Glutamatergic neuron (in vitro differentiated cells): ENCODE data around the gene ZNF580. TPM values are rescaled to one million over a fixed set of nuclear protein-coding genes. Genes with fewer than 3 reads are reported as not detected.

ENCODE experiments used
- DNase-seq: peaks from one replicate; pipeline ENCODE4 v3.0.0; 2022
- H3K27ac Mint-ChIP-seq: one replicate; pipeline ENCODE4 v1.8.0; 2020; ENCODE audit warnings: mild to moderate bottlenecking, mixed read lengths, inconsistent platforms; ENCODE audit not compliant: unreplicated experiment
- H3K27me3 Mint-ChIP-seq: one replicate; pipeline ENCODE4 v1.8.0; 2020; ENCODE audit warnings: mild to moderate bottlenecking, moderate library complexity, mixed read lengths, inconsistent platforms; ENCODE audit not compliant: unreplicated experiment
- H3K36me3 Mint-ChIP-seq: one replicate; pipeline ENCODE4 v1.8.0; 2020; ENCODE audit warnings: mild to moderate bottlenecking, mixed read lengths, inconsistent platforms; ENCODE audit not compliant: unreplicated experiment
- H3K4me1 Mint-ChIP-seq: one replicate; pipeline ENCODE4 v1.8.0; 2020; ENCODE audit warnings: mild to moderate bottlenecking, low read depth, mixed read lengths, inconsistent platforms; ENCODE audit not compliant: unreplicated experiment
- H3K4me3 Mint-ChIP-seq: one replicate; pipeline ENCODE4 v1.8.0; 2020; ENCODE audit warnings: mild to moderate bottlenecking, mixed read lengths, inconsistent platforms; ENCODE audit not compliant: unreplicated experiment
- H3K9me3 Mint-ChIP-seq: one replicate; pipeline ENCODE4 v1.8.0; 2020; ENCODE audit warnings: mild to moderate bottlenecking, moderate library complexity, mixed read lengths, inconsistent platforms; ENCODE audit not compliant: unreplicated experiment
- total RNA-seq: library from RNA; stranded (reverse); fragmentation: NEBNext Ultra II Directional; extraction: Animal tissue kit (Norgen Biotek cat#: 25700); gene quantifications from one replicate; pipeline ENCODE4 v1.2.1, GENCODE V29; 2021; ENCODE audit not compliant: unreplicated experiment
- TF ChIP-seq, protein P1 (sequence below): fragments of 200-600 bp; sonication (generic); IDR thresholded peaks from one replicate; pipeline ENCODE4 v1.5.0; 2021; ENCODE audit not compliant: partially characterized antibody, unreplicated experiment

Gene ZNF580
- total RNA-seq, 1 donor from 2014 or later: 43.6 TPM

DNA sequence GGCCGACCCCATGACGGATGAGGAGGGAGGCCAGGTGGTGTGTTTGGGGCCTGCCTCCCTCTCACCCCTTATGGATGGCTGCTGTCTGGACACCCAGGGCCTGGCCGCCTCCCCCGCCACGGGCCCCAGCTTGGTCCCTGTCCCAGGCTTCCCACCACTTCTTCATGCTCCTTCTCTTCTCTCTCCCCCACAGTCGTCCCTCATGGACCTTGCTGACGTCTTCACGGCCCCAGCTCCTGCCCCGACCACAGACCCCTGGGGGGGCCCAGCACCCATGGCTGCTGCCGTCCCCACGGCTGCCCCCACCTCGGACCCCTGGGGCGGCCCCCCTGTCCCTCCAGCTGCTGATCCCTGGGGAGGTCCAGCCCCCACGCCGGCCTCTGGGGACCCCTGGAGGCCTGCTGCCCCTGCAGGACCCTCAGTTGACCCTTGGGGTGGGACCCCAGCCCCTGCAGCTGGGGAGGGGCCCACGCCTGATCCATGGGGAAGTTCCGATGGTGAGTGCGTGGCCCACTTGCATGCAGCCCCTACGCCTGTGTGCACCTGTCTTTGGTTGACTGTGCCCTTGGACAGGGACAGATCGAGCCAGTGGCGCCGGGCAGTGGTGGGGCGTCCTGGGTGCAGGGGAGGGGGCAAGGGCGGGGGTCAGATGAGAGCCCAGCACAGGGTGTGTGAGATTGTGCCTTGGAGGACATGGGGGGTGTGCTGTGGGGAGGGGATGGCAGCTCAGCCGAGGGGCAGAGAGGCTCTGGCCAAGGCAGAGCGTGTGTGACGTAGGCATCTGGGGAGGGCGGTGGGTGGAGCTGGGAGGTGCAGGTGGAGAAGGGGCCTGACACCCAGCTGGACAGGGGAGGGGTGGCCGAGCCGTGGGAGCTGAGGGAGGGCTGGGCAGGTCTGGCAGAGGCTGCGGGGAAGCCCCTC lies 51.0 kb downstream of the ZNF580 start:
- Mint-ChIP-seq H3K4me3 (no peak overlapping the region), H3K9me3 (peaks cover 4% of the 10 kb centered on the region), H3K27me3 (peaks cover 6% of the 10 kb centered on the region), H3K36me3 (no peaks in the 10 kb centered on the region), H3K27ac (no peak overlapping the region), H3K4me1 (no peaks in the 10 kb centered on the region)
- no peak for DNase-seq
- TF ChIP-seq, protein P1, sequence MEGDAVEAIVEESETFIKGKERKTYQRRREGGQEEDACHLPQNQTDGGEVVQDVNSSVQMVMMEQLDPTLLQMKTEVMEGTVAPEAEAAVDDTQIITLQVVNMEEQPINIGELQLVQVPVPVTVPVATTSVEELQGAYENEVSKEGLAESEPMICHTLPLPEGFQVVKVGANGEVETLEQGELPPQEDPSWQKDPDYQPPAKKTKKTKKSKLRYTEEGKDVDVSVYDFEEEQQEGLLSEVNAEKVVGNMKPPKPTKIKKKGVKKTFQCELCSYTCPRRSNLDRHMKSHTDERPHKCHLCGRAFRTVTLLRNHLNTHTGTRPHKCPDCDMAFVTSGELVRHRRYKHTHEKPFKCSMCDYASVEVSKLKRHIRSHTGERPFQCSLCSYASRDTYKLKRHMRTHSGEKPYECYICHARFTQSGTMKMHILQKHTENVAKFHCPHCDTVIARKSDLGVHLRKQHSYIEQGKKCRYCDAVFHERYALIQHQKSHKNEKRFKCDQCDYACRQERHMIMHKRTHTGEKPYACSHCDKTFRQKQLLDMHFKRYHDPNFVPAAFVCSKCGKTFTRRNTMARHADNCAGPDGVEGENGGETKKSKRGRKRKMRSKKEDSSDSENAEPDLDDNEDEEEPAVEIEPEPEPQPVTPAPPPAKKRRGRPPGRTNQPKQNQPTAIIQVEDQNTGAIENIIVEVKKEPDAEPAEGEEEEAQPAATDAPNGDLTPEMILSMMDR: no peak

DNA sequence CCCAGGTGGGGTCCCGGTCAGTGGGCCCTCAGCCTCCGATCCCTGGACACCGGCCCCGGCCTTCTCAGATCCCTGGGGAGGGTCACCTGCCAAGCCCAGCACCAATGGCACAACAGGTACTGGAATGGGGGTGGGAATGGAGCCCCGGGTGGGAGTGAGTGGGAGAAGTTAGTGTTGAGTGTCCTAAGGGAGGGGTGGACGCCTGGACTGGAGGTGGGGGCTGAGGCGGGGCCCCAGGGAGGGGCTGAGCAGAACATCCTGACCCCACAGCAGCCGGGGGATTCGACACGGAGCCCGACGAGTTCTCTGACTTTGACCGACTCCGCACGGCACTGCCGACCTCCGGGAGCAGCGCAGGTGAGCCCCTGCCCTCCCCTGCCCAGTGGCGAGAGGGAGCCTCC lies 51.9 kb downstream of the ZNF580 start:
- H3K27ac Mint-ChIP-seq: no peak overlapping the region
- H3K9me3 Mint-ChIP-seq: peaks cover 4% of the 10 kb centered on the region
- no peaks in the 10 kb centered on the region for H3K36me3 Mint-ChIP-seq
- TF ChIP-seq, protein P1: no peak
- H3K4me3 Mint-ChIP-seq: no peak overlapping the region
- H3K27me3 Mint-ChIP-seq: peaks cover 8% of the 10 kb centered on the region
- no peak for DNase-seq
- H3K4me1 Mint-ChIP-seq: no peaks in the 10 kb centered on the region

Other genes with a start within 250 kb of the ZNF580 start
- gene UBE2S, start 233.2 kb upstream of the ZNF580 start, total RNA-seq: 235 TPM
- gene SHISA7, start 197.7 kb upstream of the ZNF580 start, total RNA-seq: 3.2 TPM
- gene ISOC2, start 179.4 kb upstream of the ZNF580 start, total RNA-seq: 24.9 TPM
- gene C19orf85, start 176.3 kb upstream of the ZNF580 start, total RNA-seq: not detected
- gene ZNF628, start 164.4 kb upstream of the ZNF580 start, total RNA-seq: 13.7 TPM
- 125 TPM for gene NAT14, start 155.8 kb upstream of the ZNF580 start, total RNA-seq
- 7.6 TPM for gene SSC5D, start 152.6 kb upstream of the ZNF580 start, total RNA-seq
- 0.42 TPM for gene SBK2, start 103.9 kb upstream of the ZNF580 start, total RNA-seq
- gene SBK3, start 95.5 kb upstream of the ZNF580 start, total RNA-seq: not detected
- gene ZNF579, start 60.2 kb upstream of the ZNF580 start, total RNA-seq: 48.9 TPM
- 26.0 TPM for gene FIZ1, start 41.5 kb upstream of the ZNF580 start, total RNA-seq
- gene ZNF524, start 40.7 kb upstream of the ZNF580 start, total RNA-seq: 6.7 TPM
- gene ZNF865, start 35.4 kb upstream of the ZNF580 start, total RNA-seq: 14.6 TPM
- gene ZNF784, start 16.4 kb upstream of the ZNF580 start, total RNA-seq: 8.4 TPM
- 31.0 TPM for gene ZNF581, start 2.6 kb downstream of the ZNF580 start, total RNA-seq
- 32.1 TPM for gene CCDC106, start 7.2 kb downstream of the ZNF580 start, total RNA-seq
- gene U2AF2, start 14.0 kb downstream of the ZNF580 start, total RNA-seq: 216 TPM
- 150 TPM for gene EPN1, start 34.2 kb downstream of the ZNF580 start, total RNA-seq
- gene NLRP9, start 97.4 kb downstream of the ZNF580 start, total RNA-seq: not detected
- not detected for gene RFPL4A, start 118.1 kb downstream of the ZNF580 start, total RNA-seq
- 0.96 TPM for gene RFPL4AL1, start 128.1 kb downstream of the ZNF580 start, total RNA-seq
- gene NLRP11, start 191.0 kb downstream of the ZNF580 start, total RNA-seq: 0.34 TPM
- gene NLRP4, start 195.5 kb downstream of the ZNF580 start, total RNA-seq: not detected